ENCODE data around the gene KIF21B.
"Not testable (repeated sequence)": the region's sequence is repeated elsewhere in the genome, so short reads cannot be mapped to it uniquely, and the experiment has no call there.

The KIF21B gene

GRCh38 chr1:200949626-200950025 is 73.9 kb downstream of the KIF21B start:
- no peak for DNase-seq

- no peak for DNase-seq
Measured at GRCh38 chr1:200947059-200947566, 76.4 kb downstream of the KIF21B start.

- no peak for DNase-seq
Measured at GRCh38 chr1:200945111-200945510, 78.4 kb downstream of the KIF21B start.

- no peak for DNase-seq
Measured at GRCh38 chr1:200938955-200939354, 84.6 kb downstream of the KIF21B start.

- not testable (repeated sequence) for DNase-seq
Measured at GRCh38 chr1:200935286-200935962, 88.1 kb downstream of the KIF21B start.

GRCh38 chr1:200934676-200935245 is 88.8 kb downstream of the KIF21B start:
- DNase-seq, result no peak

GRCh38 chr1:200931776-200932175 is 91.7 kb downstream of the KIF21B start:
- no peak for DNase-seq

- not testable (repeated sequence) for DNase-seq
Measured at GRCh38 chr1:200930285-200930684, 93.2 kb downstream of the KIF21B start.

GRCh38 chr1:200929530-200930278 is 93.8 kb downstream of the KIF21B start:
- DNase-seq, result no peak

- DNase-seq, result no peak
Measured at GRCh38 chr1:200925831-200926230, 97.7 kb downstream of the KIF21B start.

- no peak for DNase-seq
Measured at GRCh38 chr1:200923601-200924000, 99.9 kb downstream of the KIF21B start.

GRCh38 chr1:200922406-200922805 is 101.1 kb downstream of the KIF21B start:
- DNase-seq, result no peak

GRCh38 chr1:200921571-200922110 is 101.9 kb downstream of the KIF21B start:
- no peak for DNase-seq

All from anterior cingulate cortex (tissue), 58 donors.